ENCODE measurements around the gene TNFAIP8L3. TPM values are rescaled to one million over a fixed set of nuclear protein-coding genes. Genes with fewer than 3 reads are reported as not detected.
"Not testable (repeated sequence)": the region's sequence is repeated elsewhere in the genome, so short reads cannot be mapped to it uniquely, and the experiment has no call there.

TNFAIP8L3 gene
- total RNA-seq (2014; rRNA removed; shearing (Covaris generic)), result 1.8 and 2.3 TPM in 2 replicates
- polyA plus RNA-seq (2015; cell fraction: cytosol; rRNA removed), result 1.7 and 1.8 TPM in 2 replicates
- 0.43 and 1.3 TPM in 2 replicates for polyA plus RNA-seq (2015; cell fraction: nucleus; rRNA removed)

DNA sequence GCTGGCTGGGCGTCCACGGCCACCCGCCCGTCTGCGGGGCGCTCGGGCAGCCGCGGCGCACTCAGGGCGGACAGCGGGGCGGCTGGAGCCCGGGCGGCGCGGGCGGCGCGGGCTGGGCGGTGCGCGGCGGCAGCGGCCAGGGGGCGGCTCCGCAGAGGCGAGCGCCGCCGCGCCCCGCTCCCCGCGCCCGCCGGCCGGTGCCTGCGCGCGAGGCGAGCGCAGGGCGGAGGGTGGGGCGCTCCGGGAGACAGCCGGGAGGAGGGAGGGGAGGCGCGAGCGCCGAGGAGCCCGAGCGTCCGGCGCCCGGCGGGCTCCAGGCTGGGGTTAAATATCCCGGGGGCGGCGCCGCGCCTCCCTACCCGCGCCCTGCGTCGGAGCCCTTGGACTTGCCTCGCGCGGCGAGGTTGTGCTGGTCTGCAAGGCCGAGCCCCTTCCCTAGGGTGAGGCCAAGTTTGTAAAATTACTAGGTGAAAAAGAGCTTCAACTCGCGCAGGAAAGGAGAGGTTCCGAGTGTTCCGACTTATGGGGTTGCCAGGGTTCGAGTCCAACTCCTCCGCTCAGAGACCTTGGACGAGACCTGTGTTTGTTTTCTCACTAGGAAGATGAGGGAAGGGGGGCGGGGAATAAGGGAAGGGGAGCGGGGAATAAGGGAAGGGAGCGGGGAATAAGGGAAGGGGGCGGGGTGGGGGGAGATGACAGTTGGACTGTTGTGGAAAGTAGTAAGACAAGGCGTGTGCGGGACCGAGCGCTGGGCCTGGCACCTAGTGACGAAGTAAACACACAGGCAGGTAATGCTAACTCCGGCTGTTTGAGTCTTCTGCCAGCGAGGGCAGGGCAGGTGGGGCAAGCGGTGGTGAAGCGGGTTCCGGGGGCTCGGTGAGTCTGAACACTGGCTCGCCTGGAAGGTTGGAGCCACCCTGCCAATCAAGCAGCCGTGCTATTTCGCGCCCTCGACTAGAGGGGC lies at the start of gene TNFAIP8L3:
TSS of gene TNFAIP8L3 (minus strand) at position 301 of the 964 bp plus-strand sequence. CDS start 311 bp downstream, outside the sequence.
- DNase-seq (ENCODE audit: low read depth), result no peak

GRCh38 chr15:51144021-51144532 lies 49.4 kb upstream of the TNFAIP8L3 start:
- peak; percentile 85 for DNase-seq (ENCODE audit: low read depth)

DNA sequence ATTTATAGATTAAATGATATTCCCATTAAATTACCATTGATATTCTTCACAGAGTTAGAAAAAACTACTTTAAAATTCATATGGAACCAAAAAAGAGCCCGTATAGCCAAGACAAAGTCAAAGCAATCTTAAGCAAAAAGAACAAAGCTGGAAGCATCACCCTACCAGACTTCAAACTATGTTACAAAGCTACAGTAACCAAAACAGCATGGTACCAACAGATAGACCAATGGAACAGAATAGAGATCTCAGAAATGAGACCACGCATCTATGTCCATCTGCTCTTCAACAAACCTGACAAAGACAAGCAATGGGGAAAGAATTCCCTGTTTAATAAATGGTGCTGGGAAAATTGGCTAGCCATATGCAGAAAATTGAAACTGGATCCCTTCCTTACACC lies 45.6 kb upstream of the TNFAIP8L3 start:
- not testable (repeated sequence) for DNase-seq (ENCODE audit: low read depth)

DNA sequence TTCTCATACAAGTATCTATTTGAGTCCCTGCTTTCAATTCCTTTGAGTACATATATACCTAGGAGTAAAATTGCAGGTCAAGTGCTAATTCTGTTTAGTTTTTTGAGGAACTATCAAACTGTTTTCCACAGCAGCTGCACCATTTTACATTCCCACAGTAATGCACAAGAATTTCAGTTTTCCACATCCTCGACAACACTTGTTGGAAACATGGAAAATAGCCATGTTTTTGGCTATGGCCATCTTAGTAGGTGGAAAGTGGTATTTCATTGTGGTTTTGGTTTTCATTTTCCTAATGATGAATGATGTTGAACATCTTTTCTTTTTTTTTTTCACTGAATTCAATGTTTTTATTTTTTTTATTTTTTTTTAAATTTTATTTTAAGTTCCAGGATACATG lies 44.4 kb upstream of the TNFAIP8L3 start:
- DNase-seq (ENCODE audit: low read depth), result no peak

- no peak for DNase-seq (ENCODE audit: low read depth)
These were observed 43.2 kb upstream of the TNFAIP8L3 start for GRCh38 chr15:51137880-51138430.

- DNase-seq (ENCODE audit: low read depth), result no peak
These were observed 42.3 kb upstream of the TNFAIP8L3 start for GRCh38 chr15:51137024-51137423.

GRCh38 chr15:51135276-51135675 lies 40.6 kb upstream of the TNFAIP8L3 start:
- no peak for DNase-seq (ENCODE audit: low read depth)

DNA sequence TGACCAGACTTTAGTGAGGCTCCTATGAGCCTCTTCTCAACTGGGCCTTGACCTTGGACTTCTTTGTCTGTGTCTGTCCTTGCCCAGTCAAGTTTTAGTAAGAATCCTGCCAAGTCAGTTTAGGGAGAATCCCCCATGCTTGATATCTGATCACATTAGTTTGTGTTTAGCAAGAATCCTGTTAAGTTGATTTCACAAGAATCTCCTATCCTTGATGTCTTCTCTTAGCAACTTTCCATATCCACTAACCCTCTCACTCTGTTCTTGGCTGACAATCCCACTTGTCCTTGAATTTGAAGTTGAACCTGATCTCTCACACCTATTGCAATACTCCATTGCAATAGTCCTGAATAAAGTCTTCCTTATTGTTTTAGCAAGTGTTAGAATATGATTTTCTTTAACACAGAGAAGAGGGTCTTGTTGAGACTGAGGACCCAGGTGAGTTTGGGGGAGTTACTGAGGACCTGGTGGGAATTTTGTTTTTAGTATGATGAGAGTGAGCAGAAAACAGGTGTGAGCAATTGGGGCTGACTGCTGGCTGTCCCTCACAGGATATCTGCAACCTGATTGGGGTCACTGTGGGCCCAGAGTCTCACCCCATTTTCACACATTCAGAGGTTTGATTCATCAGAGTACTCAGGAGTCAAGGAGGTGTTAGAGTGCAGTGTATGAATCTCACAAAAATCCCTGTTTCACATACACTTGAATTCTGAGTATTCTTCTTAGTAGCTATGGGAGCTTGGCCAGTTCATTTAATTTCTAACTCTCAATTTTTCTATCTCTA lies 39.9 kb upstream of the TNFAIP8L3 start:
- no peak for DNase-seq (ENCODE audit: low read depth)

DNA sequence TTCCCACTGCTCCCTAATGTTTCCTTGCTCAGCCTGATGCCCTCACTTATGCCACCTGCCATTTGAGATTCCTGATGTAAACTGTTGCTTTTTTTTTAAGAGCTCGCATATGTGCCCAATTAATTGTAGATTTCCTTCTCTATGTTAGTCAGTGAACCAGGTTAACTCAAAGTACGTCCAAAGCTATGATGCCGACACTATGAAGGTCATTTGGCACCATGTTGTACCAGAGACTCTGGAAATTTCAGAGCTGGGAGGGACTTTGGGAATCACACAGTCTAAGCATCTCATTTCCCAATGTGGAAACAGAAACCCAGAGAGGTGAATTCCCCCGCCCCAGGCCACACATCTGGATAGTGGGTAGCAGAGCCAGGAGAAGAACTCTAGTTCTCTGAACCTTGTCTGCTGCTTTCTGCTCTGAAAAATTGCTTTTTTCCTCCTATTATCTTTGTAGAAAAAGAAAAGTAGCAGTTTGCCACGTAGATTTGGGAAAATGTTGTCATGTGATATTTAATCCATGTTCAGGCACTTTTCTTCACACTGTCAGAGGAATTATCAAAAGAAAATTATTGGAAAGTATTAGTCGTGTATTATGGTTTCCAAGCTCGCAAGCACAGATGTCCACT lies 38.5 kb upstream of the TNFAIP8L3 start:
- no peak for DNase-seq (ENCODE audit: low read depth)

GRCh38 chr15:51132384-51133139 lies 37.9 kb upstream of the TNFAIP8L3 start:
- DNase-seq (ENCODE audit: low read depth), result peak; percentile 92

DNA sequence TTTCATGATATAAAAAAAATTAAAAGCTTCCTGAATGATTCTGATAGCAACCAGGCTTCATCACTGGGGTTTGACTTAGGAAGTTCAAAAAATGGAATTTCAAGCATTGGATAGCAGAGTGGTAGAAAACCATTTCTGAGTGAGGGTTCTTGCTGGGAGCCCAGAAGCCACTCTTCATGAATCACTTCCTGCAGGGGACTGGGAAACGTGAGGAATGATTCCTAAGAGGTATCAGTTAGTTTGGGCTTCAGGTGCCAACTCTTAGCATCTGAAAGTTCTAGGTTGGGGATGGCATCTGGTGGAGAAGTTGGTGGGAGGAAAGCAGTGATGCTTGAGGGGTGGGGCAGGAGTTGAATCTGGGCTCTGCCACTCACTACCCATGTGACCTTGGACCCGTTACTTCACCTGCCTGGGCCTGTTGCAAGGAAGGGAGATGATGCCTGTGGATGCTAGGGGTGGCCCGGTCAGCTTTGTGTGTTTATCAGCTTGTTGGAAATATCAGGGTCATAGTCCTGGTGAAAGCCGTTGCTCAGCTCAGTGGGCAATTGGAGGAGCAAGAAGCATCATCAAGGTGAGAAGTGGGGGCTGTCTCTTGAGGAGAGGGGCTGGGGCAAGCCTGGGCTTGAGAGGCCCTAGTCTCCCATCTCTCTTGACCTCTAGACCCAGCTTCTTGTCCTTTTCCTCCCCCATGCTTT lies 37.0 kb upstream of the TNFAIP8L3 start:
- peak; percentile 60 for DNase-seq (ENCODE audit: low read depth)

DNA sequence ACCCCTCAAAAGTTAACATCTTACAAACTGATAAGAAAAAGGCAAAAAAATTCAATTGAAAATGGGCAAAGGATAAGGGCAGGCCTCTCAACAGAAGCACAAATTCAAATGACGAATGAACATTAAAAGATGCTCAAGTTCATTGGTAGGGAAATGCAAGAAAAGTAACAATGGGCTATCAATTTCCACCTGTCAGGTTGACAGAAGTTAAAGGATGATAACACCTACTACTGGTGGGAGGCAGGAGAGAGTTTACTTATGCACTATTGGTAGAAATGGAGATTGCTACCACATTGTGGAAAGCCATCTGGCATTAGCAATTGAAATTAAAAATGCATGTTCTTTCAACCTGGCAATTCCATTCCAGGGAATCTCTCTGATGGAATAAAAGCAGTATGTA lies 35.6 kb upstream of the TNFAIP8L3 start:
- no peak for DNase-seq (ENCODE audit: low read depth)

DNA sequence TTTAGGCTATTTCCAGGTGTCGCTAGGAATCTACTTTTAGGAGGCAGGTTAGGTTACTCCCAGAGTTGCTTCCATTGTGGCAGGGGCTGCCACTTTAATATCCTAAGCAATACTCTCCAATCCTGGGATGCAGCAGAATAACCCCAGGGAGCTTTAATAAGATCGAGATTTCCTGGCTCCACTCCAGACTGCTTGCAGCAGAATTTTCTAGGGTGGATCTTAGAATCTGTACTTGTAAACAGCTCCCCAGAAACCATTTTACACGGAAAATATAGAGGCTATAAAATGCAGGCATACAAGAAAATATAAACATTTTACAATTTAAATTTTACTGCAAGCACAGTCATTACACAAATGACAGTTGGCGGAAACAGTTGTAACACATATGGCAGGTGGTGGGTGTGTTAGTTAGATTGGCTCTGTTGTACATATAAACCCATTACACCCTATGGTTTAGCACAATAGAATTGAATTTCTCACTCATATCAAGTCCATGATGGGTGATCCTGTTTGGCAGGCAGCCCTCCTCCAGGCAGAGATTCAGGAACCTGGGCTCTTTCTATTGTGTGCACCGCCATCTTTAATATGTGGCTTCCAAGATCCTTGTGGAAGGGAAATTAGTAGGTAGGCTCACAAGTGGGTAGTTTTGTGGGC lies 35.0 kb upstream of the TNFAIP8L3 start:
- DNase-seq (ENCODE audit: low read depth), result no peak

DNA sequence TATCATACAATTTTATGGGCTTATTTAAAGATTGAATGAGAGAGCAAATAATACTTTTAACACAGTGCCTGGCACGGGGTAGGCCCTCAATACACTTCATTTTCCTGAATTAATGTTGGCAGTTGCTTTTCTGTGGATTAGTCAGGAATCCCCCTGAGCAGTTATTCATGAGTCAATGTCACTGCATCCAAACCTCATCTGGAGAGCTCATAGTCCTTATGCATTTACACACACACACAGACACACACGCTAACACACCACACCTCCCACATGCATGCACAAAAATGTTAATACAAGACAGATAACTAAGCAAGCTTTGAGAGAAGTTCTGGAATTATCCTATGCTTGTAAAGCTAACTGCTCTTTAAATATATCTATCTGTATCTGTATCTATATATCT lies 34.0 kb upstream of the TNFAIP8L3 start:
- no peak for DNase-seq (ENCODE audit: low read depth)

DNA sequence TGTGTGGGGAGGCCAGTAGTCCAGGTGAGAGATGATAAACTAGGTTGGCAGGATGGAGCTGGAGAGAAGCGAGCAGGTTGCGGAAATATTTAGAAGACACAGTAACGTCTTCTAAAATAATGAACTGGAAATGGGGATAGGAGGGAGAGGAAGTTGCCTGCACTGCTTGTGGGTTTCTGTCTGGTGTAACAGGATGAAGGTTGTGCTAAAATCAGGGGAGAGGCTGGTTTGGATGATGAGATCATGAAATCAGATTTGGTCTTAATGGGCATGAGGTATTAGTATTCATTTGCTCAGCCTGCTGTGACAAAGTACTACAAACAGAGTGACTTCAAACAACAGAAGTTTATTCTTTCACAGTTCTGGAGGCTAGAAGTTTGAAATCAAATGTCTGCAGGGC lies 32.1 kb upstream of the TNFAIP8L3 start:
- no peak for DNase-seq (ENCODE audit: low read depth)

DNA sequence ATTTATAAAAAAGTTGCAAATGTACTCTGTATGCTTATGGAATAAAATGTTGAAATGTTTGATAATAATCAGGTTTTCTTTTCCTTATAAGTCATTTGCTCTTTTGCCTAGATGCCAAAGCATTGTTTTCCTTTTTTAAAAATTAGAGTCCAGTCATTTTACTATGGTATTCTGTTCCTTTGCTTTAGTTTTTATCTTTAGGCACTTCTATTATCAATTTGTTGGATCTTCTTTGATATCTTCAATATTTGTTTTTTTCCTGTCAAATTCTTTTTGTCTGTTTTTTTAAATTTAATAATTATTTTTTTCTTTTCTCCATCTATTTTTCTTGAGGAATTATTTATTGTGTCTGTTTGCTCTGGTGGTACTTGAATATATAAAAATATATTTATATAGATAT lies 28.3 kb upstream of the TNFAIP8L3 start:
- DNase-seq (ENCODE audit: low read depth), result not testable (repeated sequence)

DNA sequence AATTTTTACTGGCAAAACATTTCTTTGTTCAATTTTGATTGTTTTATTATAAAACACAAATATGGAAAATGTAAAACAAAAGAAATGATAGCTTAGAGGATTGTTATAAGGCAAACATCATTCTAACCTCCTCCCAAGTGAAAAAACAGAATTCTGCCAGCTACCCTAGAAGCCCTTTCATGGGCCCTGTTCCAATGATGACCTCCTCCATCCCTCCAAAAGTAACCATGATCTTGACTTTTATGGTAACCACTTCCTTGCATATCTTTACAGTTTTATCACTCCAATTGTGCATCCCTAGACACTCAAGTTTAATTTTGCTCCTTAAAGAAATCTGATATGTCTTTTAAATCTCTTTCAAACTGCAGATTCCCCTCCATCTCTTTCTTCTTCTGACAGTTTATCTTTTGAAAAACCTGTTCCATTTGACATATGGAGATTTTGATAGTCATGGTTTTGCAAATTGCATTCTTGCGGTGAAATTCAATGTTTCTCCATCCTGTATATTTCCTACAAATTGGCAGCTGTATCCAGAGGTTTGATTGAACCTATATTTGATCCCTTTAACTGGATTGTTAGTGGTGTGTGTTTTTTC lies 27.0 kb upstream of the TNFAIP8L3 start:
- DNase-seq (ENCODE audit: low read depth), result peak; percentile 33

- DNase-seq (ENCODE audit: low read depth), result peak; percentile 99
These were observed 26.4 kb upstream of the TNFAIP8L3 start for GRCh38 chr15:51121118-51121517.

DNA sequence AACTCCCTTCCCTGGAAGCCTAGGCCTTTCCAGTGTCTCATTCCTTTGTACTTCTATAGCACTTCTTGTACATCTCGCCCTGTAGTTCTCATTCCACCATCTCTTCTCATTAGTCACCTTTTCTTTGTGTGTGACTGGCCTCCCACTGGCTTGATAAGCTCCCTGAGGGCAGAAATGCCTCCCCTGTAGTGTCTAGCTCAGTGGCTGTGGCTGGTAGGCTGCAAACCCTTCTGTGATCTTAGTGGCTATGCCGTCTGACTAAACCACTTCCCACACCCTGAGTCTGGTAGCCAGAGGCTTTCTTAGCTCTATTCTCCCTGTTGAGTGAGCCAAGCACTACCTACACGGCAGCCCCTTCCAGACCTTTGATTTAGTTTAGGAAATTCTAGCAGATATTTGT lies 24.4 kb upstream of the TNFAIP8L3 start:
- DNase-seq (ENCODE audit: low read depth), result no peak
